Stimulated activated CD4-positive, alpha-beta T cell treated with anti-CD3 and anti-CD28 coated beads, Interleukin-2, amount 100 ng/mL, for 4 hours (primary cell): ENCODE data around the gene MSH2.
A peak's percentile ranks its signal among the peaks of the same experiment; 100 is the strongest.
"Not testable (repeated sequence)": the region's sequence is repeated elsewhere in the genome, so short reads cannot be mapped to it uniquely, and the experiment has no call there.

Source experiments
- DNase-seq: peaks from one replicate; pipeline ENCODE4 v3.0.0-alpha.2; 2020; ENCODE audit warnings: low read depth

Gene MSH2

DNA sequence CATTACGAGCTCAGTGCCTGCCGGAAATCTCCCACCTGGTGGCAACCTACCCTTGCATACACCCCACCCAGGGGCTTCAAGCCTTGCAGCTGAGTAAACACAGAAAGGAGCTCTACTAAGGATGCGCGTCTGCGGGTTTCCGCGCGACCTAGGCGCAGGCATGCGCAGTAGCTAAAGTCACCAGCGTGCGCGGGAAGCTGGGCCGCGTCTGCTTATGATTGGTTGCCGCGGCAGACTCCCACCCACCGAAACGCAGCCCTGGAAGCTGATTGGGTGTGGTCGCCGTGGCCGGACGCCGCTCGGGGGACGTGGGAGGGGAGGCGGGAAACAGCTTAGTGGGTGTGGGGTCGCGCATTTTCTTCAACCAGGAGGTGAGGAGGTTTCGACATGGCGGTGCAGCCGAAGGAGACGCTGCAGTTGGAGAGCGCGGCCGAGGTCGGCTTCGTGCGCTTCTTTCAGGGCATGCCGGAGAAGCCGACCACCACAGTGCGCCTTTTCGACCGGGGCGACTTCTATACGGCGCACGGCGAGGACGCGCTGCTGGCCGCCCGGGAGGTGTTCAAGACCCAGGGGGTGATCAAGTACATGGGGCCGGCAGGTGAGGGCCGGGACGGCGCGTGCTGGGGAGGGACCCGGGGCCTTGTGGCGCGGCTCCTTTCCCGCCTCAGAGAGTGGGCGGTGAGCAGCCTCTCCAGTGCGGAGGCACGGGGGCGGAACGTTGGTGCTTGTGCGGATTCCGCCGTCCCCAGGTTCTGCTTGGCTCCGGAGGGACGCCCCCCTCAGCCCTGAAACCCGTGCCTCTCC, at the start of gene MSH2:
MSH2 (plus strand) TSS at position 352 of the 804 bp plus-strand sequence; CDS start at position 388, 36 bp downstream.
- peak; percentile 88 for DNase-seq

DNA sequence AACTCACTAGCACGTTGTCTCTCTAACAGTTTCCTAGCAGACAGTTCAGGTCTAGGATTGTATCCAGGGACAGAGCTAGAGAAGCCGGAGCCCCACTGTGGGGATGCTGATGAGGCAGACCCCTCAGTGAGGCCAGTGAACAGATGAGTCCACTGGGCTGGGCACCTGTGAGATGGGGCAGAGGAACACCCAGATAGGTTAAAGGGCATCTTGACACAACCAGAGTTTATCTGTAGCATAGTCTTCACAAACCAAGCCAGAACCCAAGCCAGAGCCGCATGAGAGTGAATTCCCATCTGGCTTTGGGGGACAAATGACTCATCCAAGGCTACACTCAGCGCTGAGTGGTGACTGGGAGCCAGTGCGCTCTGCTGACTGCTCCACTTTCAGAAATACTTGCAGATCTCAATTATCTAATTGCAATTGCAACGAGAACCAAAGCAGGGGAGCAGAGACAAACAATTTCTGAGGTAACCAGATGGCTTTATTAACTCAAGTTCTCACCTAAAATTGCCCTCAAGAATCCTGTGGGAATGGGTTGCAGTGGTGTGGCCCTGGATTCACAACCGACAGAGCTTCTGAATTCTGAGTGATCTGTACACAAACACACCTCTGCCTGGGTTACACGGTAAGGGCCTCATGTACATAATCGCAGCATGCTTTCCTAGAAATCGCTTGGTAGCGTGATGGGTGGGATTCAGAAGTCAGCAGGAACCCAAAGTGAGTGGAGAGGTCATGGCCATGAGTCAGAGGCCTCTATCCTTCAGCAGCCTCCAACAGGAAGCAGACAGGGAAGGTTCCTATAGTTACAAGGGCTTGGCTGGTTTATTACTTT, 48.7 kb upstream of the MSH2 start:
- no peak for DNase-seq

DNA sequence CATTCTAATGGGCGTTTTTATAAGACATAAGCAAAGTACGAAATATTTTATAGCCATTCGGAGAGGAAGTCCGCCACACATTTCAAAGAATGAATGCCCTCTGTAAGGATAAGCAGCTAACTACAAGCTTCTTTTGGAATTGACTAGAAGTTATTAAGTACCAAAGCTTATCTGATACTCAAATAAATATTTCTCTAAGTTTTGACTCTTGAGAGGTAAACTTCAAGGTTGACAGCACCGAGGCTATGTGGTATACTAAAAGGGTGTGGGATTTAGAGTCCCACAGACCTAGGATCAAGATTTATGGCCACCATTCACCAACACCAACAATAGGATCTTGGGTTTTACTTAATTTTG, 48.1 kb upstream of the MSH2 start:
- no peak for DNase-seq

DNA sequence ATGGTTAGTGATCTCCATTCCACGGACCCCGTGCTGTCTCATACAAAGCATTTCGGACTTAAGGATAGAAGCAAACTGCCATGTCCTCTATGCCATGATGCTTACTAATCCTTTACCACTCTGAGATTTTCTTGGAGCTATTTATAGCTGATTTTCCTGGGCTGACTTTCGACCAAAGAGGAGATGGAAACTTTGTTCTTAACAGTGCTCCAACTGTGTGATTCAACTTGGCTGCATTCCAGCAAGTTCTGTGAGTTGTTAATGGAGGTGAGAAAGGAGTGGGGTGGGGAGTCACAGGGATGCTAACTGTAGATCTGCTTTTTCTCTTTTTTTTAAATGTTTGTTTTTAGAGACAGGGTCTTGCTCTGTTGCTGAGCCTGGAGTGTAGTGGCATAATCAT, 45.5 kb upstream of the MSH2 start:
- DNase-seq = no peak

DNA sequence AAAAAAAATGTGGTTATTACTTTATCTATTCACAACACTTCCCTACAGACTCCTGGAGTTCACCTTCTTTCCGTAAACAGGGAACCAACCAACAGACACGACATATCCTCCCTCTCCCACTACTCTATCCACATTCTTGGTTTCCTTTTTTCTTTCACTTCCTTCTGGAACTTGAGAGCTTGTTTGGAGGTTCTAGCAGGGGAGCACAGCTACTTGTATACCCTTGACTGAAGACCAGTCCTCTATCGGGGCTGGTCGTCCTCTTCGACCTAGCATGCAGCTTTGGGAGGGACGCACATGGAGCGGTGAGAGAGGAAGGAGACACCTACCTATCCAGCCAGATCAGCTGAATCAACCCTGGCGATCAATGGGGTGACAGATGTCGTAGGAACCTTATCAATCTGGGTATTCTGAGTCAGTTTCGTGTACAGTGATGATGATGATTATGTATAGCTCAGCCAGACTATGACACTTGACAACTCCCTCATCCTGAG, 43.5 kb upstream of the MSH2 start:
- no peak for DNase-seq

DNA sequence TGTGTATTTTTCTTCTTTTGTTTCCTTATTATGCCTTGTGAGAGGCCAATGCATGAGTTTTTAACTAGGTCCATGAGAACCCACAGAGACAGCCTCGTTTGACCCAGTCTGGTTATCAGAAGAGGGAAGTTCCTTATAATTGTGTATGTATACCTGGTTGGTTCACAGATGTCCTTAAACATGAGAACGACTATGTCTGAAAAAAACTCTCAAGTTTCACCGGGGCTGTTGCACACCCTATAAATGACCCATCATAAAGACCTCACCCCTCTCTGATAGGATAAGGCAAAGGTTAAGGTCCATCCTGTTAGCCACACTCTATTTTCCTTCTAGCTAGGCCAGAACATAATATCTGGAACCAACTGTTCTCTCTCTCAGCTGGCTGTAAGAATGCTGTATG, 42.7 kb upstream of the MSH2 start:
- DNase-seq = no peak

DNA sequence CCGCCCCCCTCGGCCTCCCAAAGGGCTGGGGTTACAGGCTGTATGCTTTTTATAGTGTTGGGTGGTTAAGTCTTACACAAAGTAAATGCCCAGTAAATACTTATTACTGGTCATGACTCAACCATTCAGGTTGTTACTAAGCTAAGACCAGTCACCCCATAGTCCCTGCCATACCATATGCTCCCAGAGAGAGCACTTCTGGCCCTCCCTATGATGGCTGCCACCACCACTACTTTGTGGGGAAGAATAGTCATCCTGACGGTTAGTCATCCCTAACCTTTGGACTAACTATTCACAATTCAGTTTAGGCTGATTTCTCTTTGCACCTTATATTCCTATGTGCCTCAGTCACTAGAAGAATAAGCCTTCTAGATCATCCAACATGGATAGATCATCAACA, 42.0 kb upstream of the MSH2 start:
- no peak for DNase-seq

DNA sequence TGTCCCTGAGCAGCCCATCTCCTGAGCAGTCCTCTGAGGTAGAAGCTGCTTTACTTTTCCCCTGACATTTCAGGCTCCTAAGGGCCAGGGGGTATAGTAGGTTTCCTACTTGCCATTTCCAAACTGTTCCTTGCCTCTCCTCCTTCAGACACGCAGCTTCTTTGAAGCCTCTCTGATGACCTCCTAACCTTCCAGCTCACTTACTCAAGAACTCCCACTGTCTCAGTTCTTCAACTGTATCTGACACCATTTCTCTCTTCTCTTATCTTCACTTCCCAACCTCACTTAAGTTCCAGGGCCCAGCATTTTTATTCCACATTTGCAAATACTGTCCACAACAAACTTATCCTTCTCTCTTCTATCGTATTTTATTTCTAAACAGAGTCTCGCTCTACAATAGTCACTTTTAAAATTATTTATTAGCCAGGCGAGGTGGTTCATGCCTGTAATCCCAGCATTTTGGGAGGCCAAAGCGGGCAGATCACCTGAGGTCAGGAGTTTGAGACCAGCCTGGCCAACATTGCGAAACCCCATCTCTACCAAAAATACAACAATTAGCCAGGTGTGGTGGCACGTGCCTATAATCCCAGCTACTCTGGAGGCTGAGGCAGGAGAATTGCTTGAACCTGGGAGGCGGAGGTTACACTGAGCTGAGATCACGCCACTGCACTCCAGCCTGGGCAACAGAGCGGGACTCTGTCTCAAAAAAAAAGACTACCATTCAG, 41.3 kb upstream of the MSH2 start:
- not testable (repeated sequence) for DNase-seq

DNA sequence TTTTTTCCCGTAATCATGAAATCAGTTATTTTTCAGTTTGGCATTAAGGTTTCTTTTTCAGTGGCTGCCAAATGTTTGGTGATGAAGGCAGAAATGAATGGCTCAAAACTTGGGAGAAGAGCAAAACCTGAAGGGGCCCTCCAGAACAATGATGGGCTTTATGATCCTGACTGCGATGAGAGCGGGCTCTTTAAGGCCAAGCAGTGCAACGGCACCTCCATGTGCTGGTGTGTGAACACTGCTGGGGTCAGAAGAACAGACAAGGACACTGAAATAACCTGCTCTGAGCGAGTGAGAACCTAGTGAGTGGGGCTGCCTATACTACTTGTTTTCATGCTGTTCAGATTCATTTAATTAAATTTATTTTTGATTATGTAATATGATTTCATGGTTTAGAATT, 29.2 kb upstream of the MSH2 start:
- no peak for DNase-seq

DNA sequence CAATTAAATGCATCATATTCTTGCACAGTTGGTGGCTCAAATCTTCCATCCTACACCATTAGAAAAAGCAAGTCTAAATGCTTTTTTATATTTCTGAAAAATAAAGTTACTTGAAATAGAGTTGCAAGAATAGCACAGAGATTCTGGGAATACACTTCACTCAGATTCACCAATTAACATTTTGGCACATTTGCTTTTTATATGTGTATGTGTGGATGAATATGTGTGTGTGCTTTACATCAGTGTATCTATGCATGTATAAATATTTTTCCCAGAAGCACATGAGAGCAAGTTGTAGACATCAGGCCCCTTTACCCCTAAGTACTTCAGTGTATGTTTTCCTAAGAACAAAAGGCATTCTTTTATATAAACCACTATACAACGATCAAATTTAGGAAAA, 27.6 kb upstream of the MSH2 start:
- no peak for DNase-seq

DNA sequence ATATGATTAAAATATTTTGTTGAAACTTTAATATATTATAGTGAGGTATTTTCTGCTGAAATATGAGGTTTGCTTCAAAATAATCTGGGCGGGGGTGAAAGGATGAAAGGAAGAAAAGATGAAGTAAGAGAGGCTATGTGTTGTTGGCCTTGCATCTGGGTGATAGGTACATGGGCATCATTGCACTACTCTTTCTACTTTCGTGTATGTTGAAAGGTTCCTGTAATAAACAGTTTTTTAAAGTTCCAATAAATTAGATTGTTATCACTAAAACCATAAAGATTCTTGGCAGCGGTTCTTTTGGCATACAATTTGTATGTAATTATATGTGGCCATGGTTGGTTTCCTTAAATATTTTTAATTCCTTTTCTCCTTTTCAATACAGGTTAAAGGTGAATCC, 23.6 kb upstream of the MSH2 start:
- no peak for DNase-seq

DNA sequence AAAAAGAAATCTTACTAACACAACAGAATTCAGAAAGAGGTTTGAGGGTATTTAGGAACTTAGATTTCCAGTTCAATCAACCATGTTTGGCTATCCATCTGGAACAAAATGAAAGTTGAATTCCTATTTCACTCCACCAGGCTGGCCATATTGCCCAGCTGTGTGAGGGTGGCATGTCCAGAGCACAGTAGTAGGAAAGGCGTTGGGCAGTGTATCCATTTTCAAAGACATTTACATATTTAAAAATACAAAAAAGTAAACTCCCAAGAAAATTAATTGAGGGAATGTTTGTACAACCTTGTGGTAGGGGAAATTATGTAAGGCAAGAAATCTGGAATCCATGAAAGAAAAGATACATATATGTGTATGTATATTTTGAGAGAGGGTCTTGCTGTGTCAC, 21.5 kb upstream of the MSH2 start:
- no peak for DNase-seq

DNA sequence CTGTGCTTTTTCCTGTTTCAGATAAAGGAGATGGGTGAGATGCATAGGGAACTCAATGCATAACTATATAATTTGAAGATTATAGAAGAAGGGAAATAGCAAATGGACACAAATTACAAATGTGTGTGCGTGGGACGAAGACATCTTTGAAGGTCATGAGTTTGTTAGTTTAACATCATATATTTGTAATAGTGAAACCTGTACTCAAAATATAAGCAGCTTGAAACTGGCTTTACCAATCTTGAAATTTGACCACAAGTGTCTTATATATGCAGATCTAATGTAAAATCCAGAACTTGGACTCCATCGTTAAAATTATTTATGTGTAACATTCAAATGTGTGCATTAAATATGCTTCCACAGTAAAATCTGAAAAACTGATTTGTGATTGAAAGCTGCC, 16.4 kb upstream of the MSH2 start:
- DNase-seq = no peak

DNA sequence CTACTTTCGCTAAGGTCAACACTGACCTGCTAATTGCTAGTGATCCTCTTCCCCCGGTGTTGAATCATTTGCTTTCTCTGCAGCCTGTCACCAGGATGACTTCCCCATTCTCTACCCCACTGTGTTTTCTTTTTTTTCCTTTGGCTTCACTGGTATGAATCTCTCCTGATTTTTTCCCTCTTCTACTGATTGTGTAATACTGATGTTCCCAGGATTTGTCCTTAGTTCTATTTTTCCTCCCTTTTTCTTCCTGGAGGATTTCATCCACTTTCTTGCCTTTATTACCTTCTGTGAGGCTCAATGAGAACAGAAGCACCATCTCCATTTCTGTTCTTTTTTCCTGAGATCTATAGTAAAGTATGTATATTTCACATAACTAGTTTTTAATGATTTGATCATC, 14.1 kb upstream of the MSH2 start:
- DNase-seq = no peak

DNA sequence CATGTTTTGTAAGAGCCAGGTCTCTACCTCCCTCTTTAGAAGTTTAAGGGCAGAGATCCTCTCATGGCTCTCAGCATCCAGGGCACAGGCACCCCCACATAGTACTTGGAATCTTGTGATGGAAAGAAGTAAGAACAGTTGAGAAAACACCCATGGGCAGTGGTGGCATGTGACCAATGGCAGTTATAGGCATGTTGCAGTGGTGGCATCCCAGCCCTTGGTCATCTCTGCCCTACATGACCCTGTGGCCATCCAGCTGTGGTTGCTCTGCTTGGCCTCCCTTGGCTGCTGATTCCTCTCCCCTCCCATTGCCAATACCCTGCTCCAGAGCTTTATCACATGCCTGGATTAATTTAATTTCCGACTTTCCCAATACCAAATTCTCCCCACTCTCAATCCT, 13.3 kb upstream of the MSH2 start:
- no peak for DNase-seq

DNA sequence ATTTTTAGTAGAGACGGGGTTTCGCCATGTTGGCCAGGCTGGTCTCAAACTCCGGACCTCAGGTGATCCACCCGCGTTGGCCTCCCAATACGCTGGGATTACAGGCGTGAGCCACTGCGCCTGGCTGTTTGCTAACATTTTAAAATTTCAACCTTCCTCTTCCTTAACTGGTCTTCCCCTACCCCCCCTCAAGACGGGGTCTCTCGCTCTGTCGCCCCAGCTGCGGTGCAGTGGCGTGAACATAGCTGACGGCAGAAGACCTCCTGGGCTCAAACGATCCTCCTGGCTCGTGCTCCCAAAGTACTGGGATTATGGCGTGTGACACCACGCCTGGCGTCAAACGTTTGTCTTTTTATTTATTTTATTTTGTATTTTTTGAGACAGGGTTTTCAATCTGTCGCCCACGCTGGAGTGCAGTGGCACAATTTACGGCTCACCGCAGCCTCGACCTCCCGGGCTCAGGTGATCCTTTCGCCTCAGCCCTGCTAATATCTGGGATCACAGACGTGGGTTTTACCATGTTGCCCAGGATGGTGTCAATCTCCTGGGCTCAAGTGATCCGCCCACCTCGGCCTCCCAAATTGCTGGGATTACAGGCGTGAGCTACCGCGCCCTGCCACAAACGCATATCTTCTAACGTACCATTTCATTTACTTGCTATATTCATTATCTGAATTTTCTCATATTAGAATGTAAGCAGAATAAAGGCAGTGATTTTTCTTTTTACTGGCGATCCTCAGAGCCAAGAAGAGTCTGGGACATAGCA, 984 bp upstream of the MSH2 start:
- no peak for DNase-seq

DNA sequence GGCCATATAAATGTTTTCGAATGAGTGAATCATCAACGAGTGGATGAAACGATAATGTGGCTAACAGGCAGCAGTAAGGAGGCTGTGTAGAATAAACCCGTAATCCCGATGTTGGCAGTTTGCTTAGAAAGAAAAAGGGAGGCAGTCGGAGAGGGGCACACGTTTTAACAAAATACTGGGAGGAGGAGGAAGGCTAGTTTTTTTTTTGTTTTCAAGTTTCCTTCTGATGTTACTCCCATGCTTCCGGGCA, 476 bp upstream of the MSH2 start:
- DNase-seq = no peak

DNA sequence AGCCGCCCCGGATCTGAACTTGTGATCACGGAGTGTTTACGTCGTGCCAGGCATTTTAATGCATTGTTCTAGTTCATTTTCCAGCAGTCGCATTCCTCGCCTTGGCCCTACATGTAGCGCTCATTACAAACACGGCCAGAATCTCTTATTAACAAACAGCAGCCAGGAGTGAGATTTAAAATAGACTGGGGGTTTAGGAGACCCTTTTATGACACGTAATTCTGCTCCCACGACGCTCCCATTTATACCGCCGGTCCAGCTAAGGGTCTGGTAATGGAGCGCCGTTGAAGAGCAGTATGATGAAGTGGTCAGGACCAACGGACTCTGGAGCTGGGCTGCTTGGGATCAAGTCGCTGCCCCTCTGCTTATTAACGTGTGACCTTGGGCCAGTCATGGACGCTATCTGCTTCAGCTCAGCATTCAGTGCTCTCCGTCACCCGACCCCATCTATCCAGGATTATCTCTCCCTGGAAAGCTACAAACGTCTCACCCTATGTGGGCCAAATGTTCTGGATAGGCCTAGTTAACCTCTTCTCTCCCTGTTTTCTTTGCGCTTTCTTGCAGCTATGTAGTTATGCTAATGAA, 745 bp downstream of the MSH2 start:
- no peak for DNase-seq

DNA sequence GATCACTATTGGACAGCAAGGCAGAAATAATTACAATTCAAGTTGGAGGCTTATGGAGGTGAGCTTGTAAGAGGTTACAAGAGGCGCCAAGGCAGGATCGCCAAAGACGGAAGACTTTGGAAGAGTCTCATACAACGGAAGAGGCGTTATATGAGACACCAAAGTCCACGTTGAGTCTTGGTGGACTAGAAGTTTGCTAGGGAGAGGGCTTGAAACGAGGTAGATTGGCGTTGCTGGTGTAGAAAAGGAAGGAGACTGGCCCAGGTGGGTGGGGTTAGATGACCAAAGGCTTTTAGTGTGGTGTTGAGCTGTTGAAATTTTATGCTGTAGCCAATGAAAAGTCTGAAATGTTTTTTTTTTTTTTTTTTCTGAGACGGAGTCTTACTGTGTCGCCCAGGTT, 1.4 kb downstream of the MSH2 start:
- DNase-seq = no peak

DNA sequence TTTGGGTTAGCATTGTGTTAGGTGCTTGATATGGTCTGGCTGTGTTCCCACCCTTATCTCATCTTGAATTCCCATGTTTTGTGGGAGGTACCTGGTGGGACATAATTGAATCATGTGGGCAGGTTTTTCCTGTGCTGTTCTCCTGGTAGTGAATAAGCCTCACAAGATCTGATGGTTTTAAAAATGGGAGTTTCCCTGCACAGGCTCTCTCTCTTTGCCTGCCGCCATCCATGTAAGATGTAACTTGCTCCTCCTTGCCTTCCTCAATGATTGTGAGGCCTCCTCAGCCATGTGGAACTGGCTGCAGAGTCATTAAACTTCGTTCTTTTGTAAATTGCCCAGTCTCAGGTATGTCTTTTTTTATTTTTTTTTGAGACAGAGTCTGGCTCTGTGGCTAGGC, 2.8 kb downstream of the MSH2 start:
- no peak for DNase-seq

DNA sequence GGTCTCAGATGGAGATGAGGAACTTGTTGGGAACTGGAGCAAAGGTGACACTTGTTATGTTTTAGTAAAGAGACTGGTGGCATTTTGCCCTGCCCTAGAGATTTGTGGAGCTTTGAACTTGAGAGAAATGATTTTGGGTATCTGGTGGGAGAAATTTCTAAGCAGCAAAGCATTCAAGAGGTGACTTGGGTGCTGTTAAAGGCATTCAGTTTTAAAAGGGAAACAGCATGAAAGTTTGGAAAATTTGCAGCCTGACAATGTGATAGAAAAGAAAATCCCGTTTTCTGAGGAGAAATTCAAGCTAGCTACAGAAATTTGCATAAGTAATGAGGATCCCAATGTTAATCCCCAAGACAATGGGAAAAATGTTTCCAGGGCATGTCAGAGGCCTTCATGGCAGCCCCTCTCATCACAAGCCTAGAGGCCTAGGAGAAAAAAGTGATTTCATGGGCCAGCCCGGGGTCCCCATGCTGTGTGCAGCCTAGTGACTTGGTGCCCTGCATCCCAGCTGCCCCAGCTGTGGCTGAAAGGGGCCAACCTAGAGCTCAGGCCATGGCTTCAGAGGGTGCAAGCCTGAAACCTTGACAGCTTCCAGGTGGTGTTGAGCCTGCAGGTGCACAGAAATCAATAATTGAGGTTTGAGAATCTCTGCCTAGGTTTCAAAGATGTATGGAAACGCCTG, 3.8 kb downstream of the MSH2 start:
- not testable (repeated sequence) for DNase-seq
